ENCODE measurements around the gene TAGAP. TPM values are rescaled to one million over a fixed set of nuclear protein-coding genes. Genes with fewer than 3 reads are reported as not detected.

TAGAP gene
- total RNA-seq, 1 donor from 2014 or later, result 12.9 TPM

DNA sequence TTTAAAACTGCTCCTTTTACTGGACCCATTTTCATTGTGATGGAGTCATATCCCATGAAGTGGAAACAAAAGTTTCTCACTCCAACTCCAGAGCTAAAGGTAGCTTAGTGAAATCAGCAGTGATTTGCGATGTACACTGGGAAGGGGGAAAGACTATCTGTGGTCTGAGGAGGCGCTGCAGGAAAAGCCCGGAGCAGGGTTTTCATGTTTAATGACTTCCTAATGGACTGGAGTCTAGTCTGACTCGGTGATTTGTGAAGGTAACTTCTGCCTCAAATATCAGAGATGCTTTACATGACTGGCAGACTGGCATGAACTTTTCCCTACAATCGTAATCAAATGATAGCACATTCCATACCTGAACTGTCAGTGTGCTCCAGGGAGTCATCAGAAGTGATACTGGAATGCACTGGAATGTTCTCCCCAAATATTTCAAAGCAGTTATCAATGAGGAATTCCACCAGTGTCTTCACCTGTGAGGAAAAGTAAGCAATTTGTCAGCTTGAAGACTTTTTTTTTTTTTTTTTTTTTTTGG, 7.0 kb downstream of the TAGAP start:
- intact Hi-C loops (cut with DNase I), result no loop called here
- Histone ChIP-seq H3K4me3 (no peak overlapping the region), H3K27me3 (no peaks in the 10 kb centered on the region), H3K4me1 (peaks cover 27% of the 10 kb centered on the region), H3K27ac (no peak overlapping the region), H3K36me3 (peaks cover 45% of the 10 kb centered on the region), H3K9me3 (no peaks in the 10 kb centered on the region)
- TF ChIP-seq, protein P1, sequence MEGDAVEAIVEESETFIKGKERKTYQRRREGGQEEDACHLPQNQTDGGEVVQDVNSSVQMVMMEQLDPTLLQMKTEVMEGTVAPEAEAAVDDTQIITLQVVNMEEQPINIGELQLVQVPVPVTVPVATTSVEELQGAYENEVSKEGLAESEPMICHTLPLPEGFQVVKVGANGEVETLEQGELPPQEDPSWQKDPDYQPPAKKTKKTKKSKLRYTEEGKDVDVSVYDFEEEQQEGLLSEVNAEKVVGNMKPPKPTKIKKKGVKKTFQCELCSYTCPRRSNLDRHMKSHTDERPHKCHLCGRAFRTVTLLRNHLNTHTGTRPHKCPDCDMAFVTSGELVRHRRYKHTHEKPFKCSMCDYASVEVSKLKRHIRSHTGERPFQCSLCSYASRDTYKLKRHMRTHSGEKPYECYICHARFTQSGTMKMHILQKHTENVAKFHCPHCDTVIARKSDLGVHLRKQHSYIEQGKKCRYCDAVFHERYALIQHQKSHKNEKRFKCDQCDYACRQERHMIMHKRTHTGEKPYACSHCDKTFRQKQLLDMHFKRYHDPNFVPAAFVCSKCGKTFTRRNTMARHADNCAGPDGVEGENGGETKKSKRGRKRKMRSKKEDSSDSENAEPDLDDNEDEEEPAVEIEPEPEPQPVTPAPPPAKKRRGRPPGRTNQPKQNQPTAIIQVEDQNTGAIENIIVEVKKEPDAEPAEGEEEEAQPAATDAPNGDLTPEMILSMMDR (IDR thresholded peaks at IDR 0.05), result no peak
- DNase-seq, result no peak
- no peak for ATAC-seq

DNA sequence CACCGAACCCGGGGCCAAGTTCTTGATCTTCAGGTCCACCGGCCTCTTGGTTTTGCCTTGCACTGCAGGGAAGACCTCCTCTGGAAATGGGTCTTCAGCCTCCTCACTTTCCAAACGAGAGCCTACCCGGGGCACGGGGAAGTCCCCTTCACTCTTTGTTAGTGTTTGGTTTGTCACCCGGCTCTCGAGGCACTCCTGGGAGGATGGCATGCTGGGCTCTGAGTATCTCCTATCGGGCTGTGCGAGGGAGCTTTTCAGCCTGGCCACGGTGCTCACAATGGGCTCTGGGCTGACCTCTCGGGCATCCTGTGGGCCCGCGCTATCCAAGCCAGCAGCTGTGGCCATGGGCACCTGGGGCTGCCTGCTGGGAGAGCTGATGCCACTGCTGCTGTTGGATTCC, 8.1 kb downstream of the TAGAP start:
- no peak overlapping the region for H3K4me3 ChIP-seq
- intact Hi-C loops (cut with DNase I), result no loop called here
- no peak for ATAC-seq

DNA sequence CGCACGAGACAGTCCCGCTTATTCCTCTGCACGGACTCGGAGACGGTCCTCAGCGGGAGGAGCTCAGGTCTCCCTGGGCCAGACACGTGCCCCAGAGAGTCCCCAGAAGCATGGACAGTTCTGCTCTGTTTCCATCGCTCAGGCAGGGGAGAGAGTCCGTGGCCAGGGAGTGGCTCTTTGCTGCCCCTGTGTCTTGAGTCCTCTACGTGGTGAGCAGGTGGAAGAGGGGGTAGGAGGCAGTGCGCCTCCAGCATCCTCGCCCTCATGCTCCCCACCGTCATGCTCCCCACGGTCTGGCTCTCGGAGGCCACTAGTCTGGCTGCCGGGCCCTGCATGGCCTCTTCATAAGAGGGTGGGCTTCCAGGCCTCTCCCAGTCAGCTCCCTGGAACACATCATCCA, 8.9 kb downstream of the TAGAP start:
- ATAC-seq, result no peak

More for the DNA sequence above, 8.1 kb downstream of the TAGAP start:
- Histone ChIP-seq H3K27ac (no peak overlapping the region), H3K27me3 (no peaks in the 10 kb centered on the region), H3K9me3 (no peaks in the 10 kb centered on the region), H3K36me3 (peaks cover 45% of the 10 kb centered on the region), H3K4me1 (peaks cover 16% of the 10 kb centered on the region)
- no peak for DNase-seq
- TF ChIP-seq, protein P1 (IDR thresholded peaks at IDR 0.05), result no peak

DNA sequence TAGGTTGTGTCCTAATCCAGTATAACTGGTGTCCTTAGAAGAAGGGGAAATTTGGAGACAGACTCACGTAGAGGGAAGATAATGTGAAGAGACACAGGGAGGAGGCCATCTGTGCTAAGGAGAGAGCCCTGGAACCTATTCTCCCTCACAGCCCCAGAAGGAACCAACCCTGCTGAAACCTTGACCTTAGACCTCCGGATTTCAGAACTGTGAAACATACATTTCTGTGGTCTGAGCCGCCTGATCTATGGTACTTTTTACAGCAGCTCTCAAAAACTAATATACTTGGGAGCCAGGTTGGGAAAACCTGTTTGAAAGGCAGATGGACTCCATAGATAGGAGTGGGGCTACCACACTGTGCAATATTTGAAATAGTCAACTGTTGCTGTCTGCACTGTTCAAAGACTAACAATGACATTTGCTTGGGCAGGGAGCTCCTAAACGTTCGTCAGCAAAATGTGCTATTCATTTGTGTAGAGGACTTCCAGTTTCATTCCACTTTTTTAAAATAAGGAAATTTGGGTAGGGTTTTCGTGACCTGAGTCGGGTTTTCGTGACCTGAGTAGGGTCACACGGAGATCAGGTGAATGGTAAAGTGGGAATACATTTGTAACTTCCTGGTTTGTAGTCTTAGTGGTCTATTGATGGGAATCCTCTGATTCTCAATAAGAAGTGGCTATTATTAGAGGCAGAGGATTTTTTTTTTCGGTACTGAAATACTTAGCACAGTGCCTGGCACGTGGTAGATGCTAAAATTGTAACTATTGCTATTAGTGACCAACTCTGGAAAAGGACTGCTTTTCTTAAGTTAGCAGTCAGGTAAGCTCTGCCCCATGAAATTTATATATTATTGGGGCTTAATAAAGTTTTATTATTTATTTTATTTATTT, 11.4 kb downstream of the TAGAP start:
- Histone ChIP-seq H3K36me3 (peaks cover 33% of the 10 kb centered on the region), H3K9me3 (no peaks in the 10 kb centered on the region), H3K4me1 (no peaks in the 10 kb centered on the region), H3K27ac (no peak overlapping the region), H3K27me3 (no peaks in the 10 kb centered on the region), H3K4me3 (no peak overlapping the region)
- DNase-seq (no peak), ATAC-seq (peak; percentile 31)
- TF ChIP-seq, protein P1 (IDR thresholded peaks at IDR 0.05), result no peak
- intact Hi-C loops (cut with DNase I), result no loop called here

More for the DNA sequence above, 8.9 kb downstream of the TAGAP start:
- Histone ChIP-seq H3K9me3 (no peaks in the 10 kb centered on the region), H3K36me3 (peaks cover 40% of the 10 kb centered on the region), H3K27ac (no peak overlapping the region), H3K4me1 (peaks cover 9% of the 10 kb centered on the region), H3K4me3 (no peak overlapping the region), H3K27me3 (no peaks in the 10 kb centered on the region)
- intact Hi-C loops (cut with DNase I), result no loop called here
- TF ChIP-seq, protein P1 (IDR thresholded peaks at IDR 0.05), result no peak
- no peak for DNase-seq

DNA sequence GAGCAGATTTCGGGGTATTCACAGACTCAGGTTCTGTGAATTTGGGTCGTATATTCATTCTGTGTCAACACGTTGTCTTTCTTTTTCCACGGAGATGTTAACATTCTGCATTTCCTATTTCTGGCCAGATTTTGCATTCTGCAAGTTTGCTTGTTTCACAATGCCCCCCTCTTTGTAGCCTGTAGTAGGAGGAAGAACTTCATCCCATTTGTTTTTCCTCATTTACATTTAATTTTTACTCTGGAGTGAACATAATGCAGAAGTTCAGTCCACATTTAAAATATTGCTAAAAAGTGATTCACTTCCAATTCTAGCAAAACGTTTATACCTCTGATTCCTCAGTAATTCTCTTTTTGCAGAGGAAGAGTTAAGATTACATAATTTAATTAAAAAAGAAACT, 12.9 kb downstream of the TAGAP start:
- peak; percentile 54 for ATAC-seq
- intact Hi-C loops (cut with DNase I), result no loop called here
- no peak overlapping the region for H3K27ac ChIP-seq

More for the DNA sequence above, 12.9 kb downstream of the TAGAP start:
- no peaks in the 10 kb centered on the region for H3K9me3 ChIP-seq
- no peak for DNase-seq
- H3K4me1 ChIP-seq, result no peaks in the 10 kb centered on the region
- no peak overlapping the region for H3K4me3 ChIP-seq
- peaks cover 19% of the 10 kb centered on the region for H3K36me3 ChIP-seq
- TF ChIP-seq, protein P1 (IDR thresholded peaks at IDR 0.05), result no peak
- no peaks in the 10 kb centered on the region for H3K27me3 ChIP-seq

Measured in upper lobe of right lung (tissue), 1 donor.